Endodermal cell (in vitro differentiated cells): ENCODE data around the gene CAPN10. TPM values are rescaled to one million over a fixed set of nuclear protein-coding genes. Genes with fewer than 3 reads are reported as not detected.

Experiments
- DNase-seq: peaks from one replicate; pipeline ENCODE4 v3.0.0-alpha.2; 2017
- H3K27ac ChIP-seq: 2 replicates; pipeline ENCODE4 v1.5.1; 2013; ENCODE audit warnings: mild to moderate bottlenecking, low read depth, low read length, moderate library complexity
- H3K27me3 ChIP-seq: 2 replicates; pipeline ENCODE4 v1.6.1; 2013; ENCODE audit warnings: mild to moderate bottlenecking, low read length, moderate library complexity; ENCODE audit not compliant: insufficient read depth, control insufficient read depth, poor library complexity, severe bottlenecking
- H3K36me3 ChIP-seq: 2 replicates; pipeline ENCODE4 v1.7.0; 2013; ENCODE audit warnings: mild to moderate bottlenecking, low read length, moderate library complexity; ENCODE audit not compliant: control insufficient read depth, insufficient read depth
- H3K4me1 ChIP-seq: one replicate; pipeline ENCODE4 v1.7.0; 2013; ENCODE audit warnings: low read length; ENCODE audit not compliant: control insufficient read depth, insufficient read depth
- H3K4me3 ChIP-seq: 2 replicates; pipeline ENCODE4 v1.5.1; 2013; ENCODE audit warnings: mild to moderate bottlenecking, low read length, moderate library complexity
- H3K9ac ChIP-seq: 2 replicates; pipeline ENCODE4 v1.6.1; 2013; ENCODE audit warnings: mild to moderate bottlenecking, low read length, moderate library complexity; ENCODE audit not compliant: poor library complexity, severe bottlenecking; ENCODE audit errors: extremely low read depth
- H3K9me3 ChIP-seq: 2 replicates; pipeline ENCODE4 v1.6.1; 2013; ENCODE audit warnings: mild to moderate bottlenecking, low read length, moderate library complexity; ENCODE audit not compliant: control insufficient read depth
- H3K27ac Mint-ChIP-seq: 2 replicates; pipeline ENCODE4 v1.8.0; 2020; ENCODE audit warnings: mixed read lengths
- H3K27me3 Mint-ChIP-seq: 2 replicates; pipeline ENCODE4 v1.8.0; 2021; ENCODE audit warnings: mild to moderate bottlenecking, mixed read lengths; ENCODE audit not compliant: insufficient read depth
- H3K36me3 Mint-ChIP-seq: 2 replicates; pipeline ENCODE4 v1.8.0; 2020; ENCODE audit warnings: low read depth, mixed read lengths
- H3K4me1 Mint-ChIP-seq: 2 replicates; pipeline ENCODE4 v1.8.0; 2020; ENCODE audit warnings: mixed read lengths
- H3K4me3 Mint-ChIP-seq: 2 replicates; pipeline ENCODE4 v1.8.0; 2020; ENCODE audit warnings: mild to moderate bottlenecking, moderate library complexity, mixed read lengths
- H3K9me3 Mint-ChIP-seq: 2 replicates; pipeline ENCODE4 v1.8.0; 2020; ENCODE audit warnings: mild to moderate bottlenecking, mixed read lengths
- CTCF ChIP-seq: fragments of 200-600 bp; sonication (generic); conservative IDR thresholded peaks from 2 replicates; pipeline ENCODE4 v1.5.0; 2021; ENCODE audit warnings: antibody characterized with exemption, mild to moderate bottlenecking
- WGBS, 2 experiments: methylation state at CpG; one replicate each; pipeline versions ENCODE4 v1.1.5 to v1.1.7; 2013; ENCODE audit warnings: missing lambda C conversion rate in 2 of 2, mixed read lengths in 1 of 2; ENCODE audit not compliant: insufficient coverage in 1 of 2, insufficient read length in 1 of 2; 5-methylcytosine and 5-hydroxymethylcytosine counted together
- total RNA-seq, 2 donors: library from RNA; stranded (reverse); fragmentation: NEBNext Ultra II Directional in 1 of 2; extraction: Animal tissue kit (Norgen Biotek cat#: 25700) in 1 of 2; gene quantifications; 2 replicates in 1 of 2; 3 replicates in 1 of 2; pipeline ENCODE4 v1.2.1, GENCODE V29; 2021

CAPN10 gene
- total RNA-seq, 2 donors from 2014 or later: 58.9 to 61.9 TPM

- DNase-seq: no peak
- H3K9me3 ChIP-seq: no peaks in the 10 kb centered on the region
- Mint-ChIP-seq H3K27me3 (no peaks in the 10 kb centered on the region), H3K4me1 (peaks cover 27% of the 10 kb centered on the region), H3K27ac (no peak overlapping the region), H3K4me3 (no peak overlapping the region), H3K9me3 (no peaks in the 10 kb centered on the region), H3K36me3 (peaks cover 12% of the 10 kb centered on the region)
- no peak for TF ChIP-seq CTCF
- H3K4me3 ChIP-seq: no peak overlapping the region
- no peaks in the 10 kb centered on the region for H3K27me3 ChIP-seq
- peaks cover 8% of the 10 kb centered on the region for H3K36me3 ChIP-seq
- 98% methylated on average over 4 of the region's 4 CpGs; no CpG with 5 or more reads in 1 of the 2 experiments for WGBS, 2 experiments
- H3K4me1 ChIP-seq: peaks cover 9% of the 10 kb centered on the region
- H3K27ac ChIP-seq: no peak overlapping the region
- H3K9ac ChIP-seq: no peak overlapping the region
These were observed 2.8 kb upstream of the CAPN10 start for GRCh38 chr2:240583774-240584173.

GRCh38 chr2:240584486-240585031 lies 2.0 kb upstream of the CAPN10 start:
- Mint-ChIP-seq H3K4me3 (peak overlapping the region; percentile 93), H3K36me3 (peaks cover 17% of the 10 kb centered on the region), H3K27me3 (no peaks in the 10 kb centered on the region), H3K4me1 (peaks cover 29% of the 10 kb centered on the region), H3K27ac (peak overlapping the region; percentile 48), H3K9me3 (no peaks in the 10 kb centered on the region)
- Histone ChIP-seq H3K9ac (no peak overlapping the region), H3K36me3 (peaks cover 14% of the 10 kb centered on the region), H3K9me3 (no peaks in the 10 kb centered on the region), H3K4me3 (peak overlapping the region; percentile 93), H3K27me3 (no peaks in the 10 kb centered on the region), H3K4me1 (peaks cover 9% of the 10 kb centered on the region), H3K27ac (no peak overlapping the region)
- WGBS, 2 experiments: 90 to 100% methylated on average over 1 to 4 of the region's 4 CpGs
- TF ChIP-seq CTCF: no peak
- peak; percentile 62 for DNase-seq

- Mint-ChIP-seq H3K4me3 (peak overlapping the region; percentile 93), H3K4me1 (peaks cover 24% of the 10 kb centered on the region), H3K36me3 (peaks cover 17% of the 10 kb centered on the region), H3K27ac (peak overlapping the region; percentile 48), H3K27me3 (no peaks in the 10 kb centered on the region), H3K9me3 (no peaks in the 10 kb centered on the region)
- TF ChIP-seq CTCF: no peak
- Histone ChIP-seq H3K27me3 (no peaks in the 10 kb centered on the region), H3K4me1 (peaks cover 9% of the 10 kb centered on the region), H3K9ac (peak overlapping the region; percentile 81), H3K27ac (peak overlapping the region; percentile 39), H3K36me3 (peaks cover 19% of the 10 kb centered on the region), H3K9me3 (no peaks in the 10 kb centered on the region), H3K4me3 (peak overlapping the region; percentile 93)
- DNase-seq: no peak
- 92 to 93% methylated on average over 6 of the region's 6 CpGs for WGBS, 2 experiments
These were observed 1.4 kb upstream of the CAPN10 start for GRCh38 chr2:240585101-240585500.
